Calu3 (cell line): Measurements from ENCODE around the gene MORC3. TPM values are rescaled to one million over a fixed set of nuclear protein-coding genes. Genes with fewer than 3 reads are reported as not detected.
"Not testable (repeated sequence)": the region's sequence is repeated elsewhere in the genome, so short reads cannot be mapped to it uniquely, and the experiment has no call there.

Experiments
- BruUV-seq: library from RNA; stranded (reverse); fragments of 400-500 nt; replicated peaks from 2 replicates; lab custom pipeline; 2021; lab: Mats Ljungman, UMichigan
- CTCF ChIA-PET: fragments of 300-600 bp; sonication (Branson Sonifier 250); formaldehyde crosslinking; loops from one replicate; lab custom pipeline; 2022; ENCODE audit warnings: antibody characterized with exemption; lab: Charles Lee
- DNase-seq: peaks from one replicate; pipeline ENCODE4 v3.0.0; 2022
- H3K27ac Mint-ChIP-seq: one replicate; pipeline ENCODE4 v1.8.0; 2022; ENCODE audit warnings: mixed read lengths; ENCODE audit not compliant: unreplicated experiment
- H3K27me3 Mint-ChIP-seq: one replicate; pipeline ENCODE4 v1.8.0; 2022; ENCODE audit warnings: mixed read lengths; ENCODE audit not compliant: unreplicated experiment
- H3K36me3 Mint-ChIP-seq: one replicate; pipeline ENCODE4 v1.8.0; 2022; ENCODE audit warnings: mild to moderate bottlenecking, moderate library complexity, mixed read lengths; ENCODE audit not compliant: insufficient read depth, unreplicated experiment
- H3K4me1 Mint-ChIP-seq: one replicate; pipeline ENCODE4 v1.8.0; 2022; ENCODE audit warnings: mild to moderate bottlenecking, low read depth, mixed read lengths; ENCODE audit not compliant: unreplicated experiment
- H3K4me3 Mint-ChIP-seq: one replicate; pipeline ENCODE4 v1.8.0; 2022; ENCODE audit warnings: mild to moderate bottlenecking, low read depth, moderate library complexity, mixed read lengths; ENCODE audit not compliant: unreplicated experiment
- H3K9me3 Mint-ChIP-seq: one replicate; pipeline ENCODE4 v1.8.0; 2022; ENCODE audit warnings: low read depth, mixed read lengths; ENCODE audit not compliant: unreplicated experiment
- intact Hi-C: fragments of 100-400 bp; cut with micrococcal nuclease; formaldehyde crosslinking; loops from one replicate; pipeline ENCODE4 v1.10.0; 2022; ENCODE audit not compliant: unreplicated experiment
- total RNA-seq: library from RNA; stranded (reverse); gene quantifications from 2 replicates; pipeline ENCODE4 v1.2.3, GENCODE V29; 2022
- TF ChIP-seq, protein P1 (sequence below): fragments of 200-600 bp; IDR thresholded peaks from one replicate; pipeline ENCODE4 v1.8.0; 2022; ENCODE audit warnings: antibody characterized with exemption; ENCODE audit not compliant: unreplicated experiment

MORC3 gene
- total RNA-seq, 1 experiment from 2014 or later = 18.2 TPM

DNA sequence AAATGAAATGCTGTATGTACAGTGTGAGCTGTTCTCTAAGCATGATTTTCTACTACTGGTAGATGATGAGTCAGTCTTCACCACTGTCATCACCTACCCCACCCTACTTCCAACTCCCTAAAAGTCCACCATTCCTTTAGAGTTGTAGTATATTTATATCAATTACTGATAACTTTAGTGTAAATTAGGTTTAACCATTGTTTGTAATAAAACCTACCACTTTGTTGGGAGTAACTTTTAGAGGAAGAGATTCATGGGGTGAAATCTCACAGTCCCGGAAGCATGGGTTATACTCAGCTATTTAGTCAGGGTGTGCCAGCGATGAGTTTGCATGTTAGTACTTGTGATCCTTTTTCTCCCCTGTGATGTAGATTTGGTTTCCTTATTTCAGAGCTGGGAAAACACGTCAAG lies 17.1 kb downstream of the MORC3 start:
- no peaks in the 10 kb centered on the region for H3K27me3 Mint-ChIP-seq
- CTCF ChIA-PET = no interaction called here
- no peak overlapping the region for H3K27ac Mint-ChIP-seq
- TF ChIP-seq, protein P1, sequence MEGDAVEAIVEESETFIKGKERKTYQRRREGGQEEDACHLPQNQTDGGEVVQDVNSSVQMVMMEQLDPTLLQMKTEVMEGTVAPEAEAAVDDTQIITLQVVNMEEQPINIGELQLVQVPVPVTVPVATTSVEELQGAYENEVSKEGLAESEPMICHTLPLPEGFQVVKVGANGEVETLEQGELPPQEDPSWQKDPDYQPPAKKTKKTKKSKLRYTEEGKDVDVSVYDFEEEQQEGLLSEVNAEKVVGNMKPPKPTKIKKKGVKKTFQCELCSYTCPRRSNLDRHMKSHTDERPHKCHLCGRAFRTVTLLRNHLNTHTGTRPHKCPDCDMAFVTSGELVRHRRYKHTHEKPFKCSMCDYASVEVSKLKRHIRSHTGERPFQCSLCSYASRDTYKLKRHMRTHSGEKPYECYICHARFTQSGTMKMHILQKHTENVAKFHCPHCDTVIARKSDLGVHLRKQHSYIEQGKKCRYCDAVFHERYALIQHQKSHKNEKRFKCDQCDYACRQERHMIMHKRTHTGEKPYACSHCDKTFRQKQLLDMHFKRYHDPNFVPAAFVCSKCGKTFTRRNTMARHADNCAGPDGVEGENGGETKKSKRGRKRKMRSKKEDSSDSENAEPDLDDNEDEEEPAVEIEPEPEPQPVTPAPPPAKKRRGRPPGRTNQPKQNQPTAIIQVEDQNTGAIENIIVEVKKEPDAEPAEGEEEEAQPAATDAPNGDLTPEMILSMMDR = no peak
- no peaks in the 10 kb centered on the region for H3K4me1 Mint-ChIP-seq
- intact Hi-C loops = no loop called here
- BruUV-seq = no TSS peak
- no peak overlapping the region for H3K4me3 Mint-ChIP-seq
- no peaks in the 10 kb centered on the region for H3K9me3 Mint-ChIP-seq
- H3K36me3 Mint-ChIP-seq = peaks cover 14% of the 10 kb centered on the region
- DNase-seq = no peak

DNA sequence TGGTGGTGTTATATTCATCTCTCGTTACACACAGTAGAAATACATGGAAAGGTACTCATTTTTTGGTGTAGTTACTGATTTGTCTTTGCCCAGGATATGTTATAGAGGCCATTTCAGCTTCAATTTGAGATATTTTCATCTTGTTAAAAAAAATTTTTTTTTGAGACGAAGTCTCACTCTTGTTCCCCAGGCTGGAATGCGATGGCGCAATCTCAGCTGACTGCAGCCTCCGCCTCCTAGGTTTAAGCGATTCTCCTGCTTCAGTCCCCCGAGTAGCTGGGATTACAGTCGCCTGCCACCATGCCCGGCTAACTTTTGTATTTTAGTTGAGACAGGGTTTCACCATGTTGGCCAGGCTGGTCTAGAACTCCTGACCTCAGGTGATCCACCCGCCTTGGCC lies 19.0 kb downstream of the MORC3 start:
- H3K4me1 Mint-ChIP-seq = no peaks in the 10 kb centered on the region
- CTCF ChIA-PET = no interaction called here
- intact Hi-C loops = no loop called here
- TF ChIP-seq, protein P1 = no peak
- no peaks in the 10 kb centered on the region for H3K9me3 Mint-ChIP-seq
- H3K36me3 Mint-ChIP-seq = peaks cover 14% of the 10 kb centered on the region
- no peak for DNase-seq
- H3K27me3 Mint-ChIP-seq = no peaks in the 10 kb centered on the region
- H3K4me3 Mint-ChIP-seq = no peak overlapping the region
- BruUV-seq = no TSS peak
- H3K27ac Mint-ChIP-seq = no peak overlapping the region

DNA sequence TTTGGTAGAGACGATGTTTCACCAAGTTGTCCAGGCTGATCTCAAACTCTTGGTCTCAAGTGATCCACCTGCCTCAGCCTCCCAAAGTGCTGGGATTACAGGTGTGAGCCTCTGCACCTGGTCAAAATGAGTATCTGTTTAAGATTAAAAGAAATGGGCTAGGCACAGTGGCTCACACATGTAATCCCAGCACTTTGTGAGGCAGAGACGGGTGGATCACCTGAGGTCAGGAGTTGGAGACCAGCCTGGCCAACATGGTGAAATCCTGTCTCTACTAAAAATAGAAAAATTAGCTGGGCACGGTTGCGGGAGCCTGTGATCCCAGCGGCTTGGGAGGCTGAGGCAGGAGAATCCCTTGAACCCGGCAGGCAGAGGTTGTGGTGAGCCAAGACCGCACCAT lies 22.6 kb downstream of the MORC3 start:
- BruUV-seq, intact Hi-C loops, H3K27me3 Mint-ChIP-seq, H3K9me3 Mint-ChIP-seq, H3K4me1 Mint-ChIP-seq, DNase-seq, H3K27ac Mint-ChIP-seq, CTCF ChIA-PET, H3K4me3 Mint-ChIP-seq: not testable (repeated sequence)
- peaks cover 22% of the 10 kb centered on the region for H3K36me3 Mint-ChIP-seq

DNA sequence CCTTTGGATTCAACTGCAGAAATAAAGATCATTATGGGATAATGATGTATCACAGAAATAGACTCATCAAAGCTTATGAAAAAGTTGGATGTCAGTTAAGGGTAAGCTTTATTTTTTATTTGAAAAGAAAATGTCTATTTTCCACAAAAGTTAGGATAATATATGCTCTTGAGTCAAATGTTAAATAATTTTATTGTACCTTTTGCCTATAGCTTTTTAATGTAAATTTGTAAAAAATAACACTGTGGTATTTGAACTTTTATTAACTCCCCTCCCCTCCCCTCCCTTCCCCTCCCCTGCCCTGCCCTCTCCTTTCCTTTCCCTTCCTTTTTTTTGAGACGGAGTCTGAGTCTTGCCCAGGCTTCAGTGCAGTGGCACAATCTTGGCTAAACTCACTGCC lies 24.9 kb downstream of the MORC3 start:
- H3K4me1 Mint-ChIP-seq = peaks cover 9% of the 10 kb centered on the region
- no peaks in the 10 kb centered on the region for H3K9me3 Mint-ChIP-seq
- DNase-seq = no peak
- no peaks in the 10 kb centered on the region for H3K27me3 Mint-ChIP-seq
- intact Hi-C loops = no loop called here
- no peak overlapping the region for H3K27ac Mint-ChIP-seq
- no TSS peak for BruUV-seq
- CTCF ChIA-PET = no interaction called here
- H3K4me3 Mint-ChIP-seq = no peak overlapping the region
- peaks cover 27% of the 10 kb centered on the region for H3K36me3 Mint-ChIP-seq
- TF ChIP-seq, protein P1 = no peak

DNA sequence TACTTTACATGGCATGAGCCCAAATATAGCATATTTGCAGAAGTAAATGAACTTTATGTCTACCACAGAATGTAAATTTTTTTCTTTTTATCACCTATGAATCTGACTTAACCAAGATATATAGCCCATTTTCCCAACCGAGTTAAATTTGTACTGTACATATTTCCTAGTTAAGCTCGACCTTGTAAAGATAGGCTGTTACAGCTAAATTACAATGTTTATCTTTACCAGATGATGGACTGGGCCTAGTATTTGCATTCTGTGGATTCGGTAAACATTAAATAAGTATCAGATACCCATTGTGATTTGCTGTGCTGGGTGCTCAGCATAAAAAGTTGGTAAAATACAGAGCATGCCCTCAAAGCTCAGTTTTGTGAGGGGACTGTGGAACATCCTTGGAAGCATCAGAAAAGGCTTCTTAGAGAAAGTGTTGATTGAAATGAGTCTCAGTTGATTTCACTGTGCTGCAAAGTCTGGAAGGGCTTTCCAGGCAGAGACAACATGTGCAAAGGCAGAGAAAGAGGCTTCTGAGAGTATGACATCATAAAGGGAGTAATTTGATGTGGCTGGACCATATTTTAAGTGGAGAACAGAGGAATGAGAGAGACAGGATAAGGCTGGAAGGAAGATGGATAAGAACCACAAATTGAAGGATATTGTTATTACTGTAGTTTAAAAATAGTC lies 27.4 kb downstream of the MORC3 start:
- intact Hi-C loops = no loop called here
- Mint-ChIP-seq H3K4me3 (no peak overlapping the region), H3K27ac (no peak overlapping the region), H3K4me1 (peaks cover 9% of the 10 kb centered on the region), H3K9me3 (no peaks in the 10 kb centered on the region), H3K27me3 (no peaks in the 10 kb centered on the region), H3K36me3 (peaks cover 31% of the 10 kb centered on the region)
- no peak for DNase-seq
- no TSS peak for BruUV-seq
- TF ChIP-seq, protein P1 = no peak
- CTCF ChIA-PET = no interaction called here
